CD4-positive, alpha-beta T cell treated with Interleukin-17A for 4 hours (primary cell): ENCODE measurements around the gene ABHD5.
"Not testable (repeated sequence)": the region's sequence is repeated elsewhere in the genome, so short reads cannot be mapped to it uniquely, and the experiment has no call there.

Source experiments
- DNase-seq: peaks from one replicate; pipeline ENCODE4 v3.0.0-alpha.2; 2020; ENCODE audit warnings: mixed read lengths

Gene ABHD5

GRCh38 chr3:43690400-43691119 is at the start of gene ABHD5:
ABHD5 (plus strand) TSS chr3:43690938; CDS start chr3:43690993, 55 bp downstream.
- peak; percentile 95 for DNase-seq

GRCh38 chr3:43641306-43642114 is 49.2 kb upstream of the ABHD5 start:
- no peak for DNase-seq

- no peak for DNase-seq
These were observed 46.3 kb upstream of the ABHD5 start for GRCh38 chr3:43644443-43644842.

- DNase-seq = no peak
These were observed 43.2 kb upstream of the ABHD5 start for GRCh38 chr3:43647331-43648166.

- DNase-seq = no peak
These were observed 41.8 kb upstream of the ABHD5 start for GRCh38 chr3:43648957-43649356.

- no peak for DNase-seq
These were observed 41.3 kb upstream of the ABHD5 start for GRCh38 chr3:43649365-43649968.

- no peak for DNase-seq
These were observed 40.4 kb upstream of the ABHD5 start for GRCh38 chr3:43650345-43650744.

GRCh38 chr3:43656390-43656789 is 34.3 kb upstream of the ABHD5 start:
- DNase-seq = not testable (repeated sequence)

GRCh38 chr3:43659250-43659880 is 31.4 kb upstream of the ABHD5 start:
- no peak for DNase-seq

- not testable (repeated sequence) for DNase-seq
These were observed 29.4 kb upstream of the ABHD5 start for GRCh38 chr3:43661376-43661775.

- not testable (repeated sequence) for DNase-seq
These were observed 25.7 kb upstream of the ABHD5 start for GRCh38 chr3:43665011-43665410.

- DNase-seq = no peak
These were observed 19.9 kb upstream of the ABHD5 start for GRCh38 chr3:43670635-43671522.

GRCh38 chr3:43674345-43675085 is 16.2 kb upstream of the ABHD5 start:
- no peak for DNase-seq

- no peak for DNase-seq
These were observed 15.1 kb upstream of the ABHD5 start for GRCh38 chr3:43675593-43675992.

- no peak for DNase-seq
These were observed 14.3 kb upstream of the ABHD5 start for GRCh38 chr3:43676441-43676840.

GRCh38 chr3:43678375-43678774 is 12.4 kb upstream of the ABHD5 start:
- DNase-seq = not testable (repeated sequence)

GRCh38 chr3:43678887-43679449 is 11.8 kb upstream of the ABHD5 start:
- not testable (repeated sequence) for DNase-seq

GRCh38 chr3:43680857-43681256 is 9.9 kb upstream of the ABHD5 start:
- DNase-seq = not testable (repeated sequence)

GRCh38 chr3:43684944-43685343 is 5.8 kb upstream of the ABHD5 start:
- no peak for DNase-seq

- no peak for DNase-seq
These were observed 4.8 kb upstream of the ABHD5 start for GRCh38 chr3:43685921-43686320.
